Astrocyte of the spinal cord (primary cell): ENCODE results near the gene CDC42EP5.

ENCODE experiments used
- DNase-seq: peaks from one replicate; pipeline ENCODE4 v3.0.0; 2011; ENCODE audit warnings: low read depth, low spot score
- H3K4me3 ChIP-seq: 2 replicates; pipeline ENCODE4 v1.5.1; 2011; ENCODE audit warnings: low read depth, mild to moderate bottlenecking, low read length, moderate library complexity
- CTCF ChIP-seq: IDR thresholded peaks from 2 replicates; pipeline ENCODE4 v1.5.1; 2012; ENCODE audit warnings: low read depth, mild to moderate bottlenecking, low read length, inconsistent platforms
- in situ Hi-C: cut with HindIII; loops from 2 replicates; pipeline ENCODE4 v1.10.0; 2017; ENCODE audit warnings: low sequenced_read_pairs

The CDC42EP5 gene

DNA sequence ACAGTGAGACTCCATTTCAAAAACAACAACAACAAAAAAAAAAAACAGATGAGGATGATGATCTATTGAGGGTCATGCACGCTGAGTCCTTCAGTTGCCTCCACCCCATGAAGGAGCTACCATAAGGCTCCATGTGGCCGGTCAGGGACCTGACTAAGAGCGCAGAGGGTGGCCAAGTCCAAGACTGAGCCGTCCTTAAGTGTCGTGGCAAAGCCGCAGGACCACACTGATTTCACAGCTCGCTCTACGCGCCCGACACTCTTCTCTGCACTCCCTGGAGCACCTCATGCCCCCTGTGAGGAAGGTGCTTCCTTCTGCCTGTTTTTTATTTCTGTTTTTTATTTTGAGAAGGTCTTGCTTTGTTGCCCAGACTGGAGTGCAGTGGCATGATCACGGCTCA, 45.5 kb downstream of the CDC42EP5 start:
- in situ Hi-C loops, result no loop called here
- no peak overlapping the region for H3K4me3 ChIP-seq
- no peak for TF ChIP-seq CTCF
- no peak for DNase-seq

DNA sequence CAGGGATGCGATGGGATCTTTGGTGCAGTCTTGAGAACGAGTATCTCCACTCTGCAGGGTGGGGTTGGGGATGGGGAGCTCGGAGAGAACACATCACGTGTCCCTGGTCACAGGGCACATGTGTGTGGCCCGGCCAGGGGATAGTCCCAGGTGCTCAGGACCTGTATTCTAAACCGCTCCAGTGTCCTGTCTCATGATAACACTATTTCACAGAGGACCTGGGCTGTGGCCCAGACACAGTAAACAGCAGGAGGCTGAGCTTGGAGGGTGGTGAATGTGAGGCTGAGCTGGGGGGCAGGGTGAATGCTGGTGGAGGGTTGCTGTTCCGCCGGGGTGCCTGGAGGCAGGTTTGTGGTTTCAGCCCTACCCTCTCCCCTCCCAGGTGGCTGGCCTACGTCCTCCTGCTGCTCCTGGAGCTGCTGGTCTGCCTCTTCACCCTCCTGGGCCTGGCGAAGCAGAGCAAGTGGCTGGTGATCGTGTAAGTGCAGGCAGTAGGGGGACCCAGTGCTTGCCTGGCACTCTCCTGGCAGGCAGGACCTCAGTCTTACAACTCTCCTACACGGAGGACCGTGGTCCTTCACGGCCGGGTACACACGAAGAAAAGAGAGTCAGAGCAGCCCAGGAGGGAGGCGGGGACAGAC, 46.7 kb downstream of the CDC42EP5 start:
- no peak for DNase-seq
- no peak for TF ChIP-seq CTCF
- in situ Hi-C loops, result no loop called here

DNA sequence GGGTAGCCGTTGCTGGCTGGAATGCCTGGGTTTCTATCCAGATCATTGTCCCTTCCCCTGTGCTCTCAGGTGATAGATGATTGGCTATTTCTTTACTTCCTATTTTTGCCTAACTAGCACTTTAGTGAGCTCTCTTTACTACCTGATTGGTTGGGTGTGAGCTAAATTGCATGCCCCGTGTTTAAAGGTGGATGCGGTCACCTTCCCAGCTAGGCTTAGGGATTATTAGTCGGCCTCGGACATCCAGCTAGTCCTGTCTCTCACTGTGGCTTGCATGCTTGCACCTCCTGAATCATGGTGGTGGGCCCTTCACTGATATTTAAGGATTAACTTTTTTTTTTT, 47.7 kb downstream of the CDC42EP5 start:
- in situ Hi-C loops, result no loop called here
- no peak for TF ChIP-seq CTCF
- DNase-seq, result no peak
- H3K4me3 ChIP-seq, result no peak overlapping the region

More for the DNA sequence above, 46.7 kb downstream of the CDC42EP5 start:
- no peak overlapping the region for H3K4me3 ChIP-seq

- DNase-seq, result no peak
- H3K4me3 ChIP-seq, result no peak overlapping the region
- in situ Hi-C loops, result no loop called here
- TF ChIP-seq CTCF, result no peak
These were observed 48.3 kb downstream of the CDC42EP5 start for GRCh38 chr19:54424660-54425381.

- no peak for DNase-seq
- TF ChIP-seq CTCF, result no peak
- in situ Hi-C loops, result no loop called here
- H3K4me3 ChIP-seq, result no peak overlapping the region
These were observed 48.9 kb downstream of the CDC42EP5 start for GRCh38 chr19:54424201-54424600.

DNA sequence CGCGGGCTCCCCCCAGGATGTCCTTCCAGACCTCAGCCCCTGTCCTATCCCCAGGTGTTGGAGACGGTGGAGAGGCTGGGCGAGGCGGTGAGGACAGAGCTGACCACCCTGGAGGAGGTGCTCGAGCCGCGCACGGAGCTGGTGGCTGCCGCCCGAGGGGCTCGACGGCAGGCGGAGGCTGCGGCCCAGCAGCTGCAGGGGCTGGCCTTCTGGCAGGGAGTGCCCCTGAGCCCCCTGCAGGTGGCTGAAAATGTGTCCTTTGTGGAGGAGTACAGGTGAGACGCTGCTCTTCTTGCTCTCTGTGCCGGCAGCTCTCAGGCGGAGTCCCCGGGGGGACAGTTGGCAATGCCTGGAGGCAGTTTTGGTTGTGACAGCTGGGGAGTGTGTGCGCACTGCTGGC, 51.0 kb downstream of the CDC42EP5 start:
- DNase-seq, result no peak
- no peak overlapping the region for H3K4me3 ChIP-seq
- no peak for TF ChIP-seq CTCF
- in situ Hi-C loops, result no loop called here
